NCI-H146 treated with DMSO at 0.1 percent for 48 hours (cell line): Measurements from ENCODE around the gene ADAMTSL5.

Experiments
- DNase-seq: peaks from one replicate; lab custom pipeline; 2025; ENCODE audit not compliant: unreplicated experiment; lab: John Stamatoyannopoulos, UW

The ADAMTSL5 gene

DNA sequence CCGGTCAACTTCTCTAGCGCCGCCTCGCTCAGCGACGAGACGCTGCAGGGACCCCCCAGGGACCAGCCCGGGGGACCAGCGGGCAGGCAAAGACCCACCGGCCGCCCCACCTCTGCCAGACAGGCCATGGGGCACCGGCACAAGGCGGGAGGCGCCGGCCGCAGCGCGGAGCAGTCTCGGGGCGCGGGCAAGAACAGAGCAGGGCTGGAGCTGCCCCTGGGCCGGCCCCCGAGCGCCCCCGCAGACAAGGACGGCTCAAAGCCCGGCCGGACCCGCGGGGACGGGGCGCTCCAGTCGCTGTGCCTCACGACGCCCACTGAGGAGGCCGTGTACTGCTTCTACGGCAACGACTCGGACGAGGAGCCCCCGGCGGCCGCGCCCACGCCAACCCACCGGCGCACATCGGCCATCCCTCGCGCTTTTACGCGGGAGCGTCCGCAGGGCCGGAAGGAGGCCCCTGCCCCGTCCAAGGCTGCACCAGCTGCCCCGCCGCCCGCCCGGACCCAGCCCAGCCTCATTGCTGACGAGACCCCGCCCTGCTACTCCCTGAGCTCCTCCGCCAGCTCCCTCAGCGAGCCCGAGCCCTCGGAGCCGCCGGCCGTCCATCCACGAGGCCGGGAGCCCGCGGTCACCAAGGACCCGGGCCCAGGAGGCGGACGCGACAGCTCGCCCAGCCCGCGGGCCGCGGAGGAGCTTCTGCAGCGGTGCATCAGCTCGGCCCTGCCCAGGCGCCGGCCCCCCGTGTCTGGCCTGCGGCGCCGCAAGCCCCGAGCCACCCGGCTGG lies 45.1 kb downstream of the ADAMTSL5 start:
- DNase-seq, result no peak

DNA sequence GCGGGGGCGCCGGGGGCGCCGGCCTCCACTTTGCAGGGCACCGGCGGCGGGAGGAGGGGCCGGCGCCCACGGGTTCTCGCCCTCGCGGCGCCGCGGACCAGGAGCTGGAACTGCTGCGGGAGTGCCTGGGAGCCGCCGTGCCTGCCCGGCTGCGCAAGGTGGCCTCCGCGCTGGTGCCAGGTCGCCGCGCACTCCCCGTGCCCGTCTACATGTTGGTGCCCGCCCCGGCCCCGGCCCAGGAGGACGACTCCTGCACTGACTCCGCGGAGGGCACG lies 45.7 kb downstream of the ADAMTSL5 start:
- no peak for DNase-seq

DNA sequence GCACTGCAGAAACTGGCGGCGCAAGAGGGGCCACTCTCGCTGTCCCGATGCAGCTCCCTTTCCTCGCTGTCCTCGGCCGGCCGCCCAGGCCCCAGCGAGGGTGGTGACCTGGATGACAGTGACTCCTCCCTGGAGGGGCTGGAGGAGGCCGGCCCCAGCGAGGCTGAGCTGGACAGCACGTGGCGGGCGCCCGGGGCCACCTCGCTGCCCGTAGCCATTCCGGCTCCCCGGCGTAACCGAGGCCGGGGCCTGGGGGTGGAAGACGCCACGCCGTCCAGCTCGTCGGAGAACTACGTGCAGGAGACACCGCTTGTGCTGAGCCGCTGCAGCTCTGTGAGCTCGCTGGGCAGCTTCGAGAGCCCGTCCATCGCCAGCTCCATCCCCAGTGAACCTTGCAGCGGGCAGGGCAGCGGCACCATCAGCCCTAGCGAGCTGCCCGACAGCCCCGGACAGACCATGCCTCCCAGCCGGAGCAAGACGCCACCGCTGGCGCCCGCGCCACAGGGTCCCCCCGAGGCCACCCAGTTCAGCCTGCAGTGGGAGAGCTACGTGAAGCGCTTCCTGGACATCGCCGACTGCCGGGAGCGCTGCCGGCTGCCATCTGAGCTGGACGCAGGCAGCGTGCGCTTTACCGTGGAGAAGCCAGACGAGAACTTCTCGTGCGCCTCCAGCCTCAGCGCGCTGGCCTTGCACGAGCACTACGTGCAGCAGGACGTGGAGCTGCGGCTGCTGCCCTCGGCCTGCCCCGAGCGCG lies 46.2 kb downstream of the ADAMTSL5 start:
- DNase-seq, result no peak

- DNase-seq, result no peak
Measured at GRCh38 chr19:1466018-1466460, 46.8 kb downstream of the ADAMTSL5 start.

DNA sequence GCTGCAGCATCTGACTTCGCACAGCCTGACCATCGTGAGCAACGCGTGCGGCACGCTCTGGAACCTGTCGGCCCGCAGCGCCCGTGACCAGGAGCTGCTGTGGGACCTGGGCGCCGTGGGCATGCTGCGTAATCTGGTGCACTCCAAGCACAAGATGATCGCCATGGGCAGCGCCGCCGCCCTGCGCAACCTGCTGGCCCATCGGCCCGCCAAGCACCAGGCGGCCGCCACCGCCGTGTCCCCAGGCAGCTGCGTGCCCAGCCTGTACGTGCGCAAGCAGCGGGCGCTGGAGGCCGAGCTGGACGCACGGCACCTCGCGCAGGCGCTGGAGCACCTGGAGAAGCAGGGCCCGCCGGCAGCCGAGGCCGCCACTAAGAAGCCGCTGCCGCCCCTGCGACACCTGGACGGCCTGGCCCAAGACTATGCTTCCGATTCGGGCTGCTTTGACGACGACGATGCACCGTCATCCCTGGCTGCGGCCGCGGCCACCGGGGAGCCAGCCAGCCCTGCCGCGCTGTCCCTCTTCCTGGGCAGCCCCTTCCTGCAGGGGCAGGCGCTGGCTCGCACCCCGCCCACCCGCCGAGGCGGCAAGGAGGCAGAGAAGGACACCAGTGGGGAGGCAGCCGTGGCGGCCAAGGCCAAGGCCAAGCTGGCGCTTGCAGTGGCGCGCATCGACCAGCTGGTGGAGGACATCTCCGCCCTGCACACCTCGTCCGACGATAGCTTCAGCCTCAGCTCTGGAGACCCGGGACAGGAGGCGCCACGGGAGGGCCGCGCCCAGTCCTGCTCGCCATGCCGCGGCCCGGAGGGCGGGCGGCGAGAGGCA lies 47.4 kb downstream of the ADAMTSL5 start:
- DNase-seq, result no peak

GRCh38 chr19:1461862-1462261 lies 51.0 kb downstream of the ADAMTSL5 start:
- DNase-seq, result no peak

DNA sequence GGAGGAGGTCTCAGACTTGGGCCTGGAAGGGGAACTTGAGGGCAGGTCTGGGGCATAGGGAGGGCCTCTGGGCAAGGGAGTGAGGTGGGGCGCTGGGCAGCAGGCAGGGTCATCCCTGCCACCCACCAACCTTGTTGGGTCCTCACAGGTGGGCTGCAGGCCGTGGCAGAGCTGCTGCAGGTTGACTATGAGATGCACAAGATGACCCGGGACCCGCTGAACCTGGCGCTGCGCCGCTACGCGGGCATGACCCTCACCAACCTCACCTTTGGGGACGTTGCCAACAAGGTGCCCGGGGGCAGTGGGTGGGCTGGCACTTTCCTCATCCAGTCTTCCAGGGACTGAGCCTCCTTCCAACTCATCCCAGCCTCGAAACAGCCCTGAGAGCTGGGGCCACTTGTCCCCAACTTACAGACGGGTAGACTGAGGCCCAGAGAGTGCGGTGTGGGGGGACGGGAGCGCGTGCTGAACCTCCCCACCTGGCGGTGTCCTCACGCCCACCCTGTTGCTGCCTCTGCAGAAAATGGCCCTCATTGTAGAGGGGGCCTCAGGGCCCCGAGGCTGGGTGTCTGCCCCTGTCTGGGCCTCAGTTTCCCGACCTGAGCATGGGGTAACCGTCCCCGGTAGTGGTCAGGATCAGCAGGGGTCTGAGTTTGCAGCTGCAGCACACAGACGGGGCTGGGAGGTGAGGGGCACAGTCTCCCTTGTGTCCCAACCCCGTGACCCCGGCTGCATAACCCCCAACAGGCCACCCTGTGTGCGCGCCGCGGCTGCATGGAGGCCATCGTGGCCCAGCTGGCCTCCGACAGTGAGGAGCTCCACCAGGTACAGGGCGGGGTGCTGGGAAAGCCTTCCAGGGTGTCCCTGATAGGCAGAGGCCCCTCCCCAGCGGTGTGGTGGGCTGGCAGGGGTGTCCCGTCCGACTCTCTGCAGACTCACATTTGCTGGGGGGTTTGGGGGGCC lies 52.5 kb downstream of the ADAMTSL5 start:
- DNase-seq, result no peak

GRCh38 chr19:1459479-1459878 lies 53.3 kb downstream of the ADAMTSL5 start:
- DNase-seq, result no peak

DNA sequence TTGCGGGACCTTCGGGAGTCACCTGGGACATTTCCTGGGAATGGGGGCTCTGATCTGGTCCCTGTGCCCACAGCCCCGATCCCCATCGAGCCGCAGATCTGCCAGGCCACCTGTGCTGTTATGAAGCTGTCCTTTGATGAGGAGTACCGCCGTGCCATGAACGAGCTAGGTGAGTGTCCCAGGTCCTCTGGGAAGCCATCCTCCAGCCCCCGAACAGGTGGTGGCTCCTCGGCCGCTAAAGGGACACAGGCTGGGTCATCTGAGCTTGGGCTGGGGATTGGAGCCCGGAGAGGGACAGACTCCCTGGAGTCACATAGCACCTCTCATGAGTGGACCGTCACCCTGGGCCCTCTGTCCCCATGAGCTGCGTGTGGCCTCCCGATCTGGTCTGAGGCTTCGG lies 54.9 kb downstream of the ADAMTSL5 start:
- DNase-seq, result no peak

DNA sequence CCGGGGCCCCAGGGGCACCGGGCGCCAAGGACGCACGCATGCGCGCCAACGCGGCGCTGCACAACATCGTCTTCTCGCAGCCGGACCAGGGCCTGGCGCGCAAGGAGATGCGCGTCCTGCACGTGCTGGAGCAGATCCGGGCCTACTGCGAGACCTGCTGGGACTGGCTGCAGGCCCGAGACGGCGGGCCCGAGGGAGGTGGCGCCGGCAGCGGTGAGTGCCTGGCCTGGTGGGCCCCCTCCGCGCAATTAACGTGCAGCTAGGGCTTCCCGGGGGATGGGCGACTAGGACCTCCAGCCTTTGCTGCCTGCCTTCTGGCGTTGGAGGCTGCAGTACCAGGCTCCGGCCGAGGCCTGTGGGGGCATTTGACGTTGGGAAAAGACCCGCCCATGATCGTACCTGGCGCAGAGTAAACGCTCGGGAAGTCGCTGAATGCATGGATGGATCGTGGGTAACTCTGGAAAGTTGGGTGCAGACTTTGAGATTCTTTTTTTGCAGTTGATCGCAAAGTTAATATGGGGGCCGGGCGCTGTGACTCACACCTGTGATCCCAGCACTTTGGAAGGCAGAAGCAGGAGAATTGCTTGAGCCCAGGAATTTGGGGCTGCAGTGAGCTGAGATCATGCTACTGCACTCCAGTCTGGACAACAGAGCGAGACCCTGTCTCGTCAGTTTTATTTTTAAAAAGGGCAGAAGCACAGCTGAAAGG lies 55.6 kb downstream of the ADAMTSL5 start:
- no peak for DNase-seq

GRCh38 chr19:1456121-1456900 lies 56.5 kb downstream of the ADAMTSL5 start:
- DNase-seq, result no peak

DNA sequence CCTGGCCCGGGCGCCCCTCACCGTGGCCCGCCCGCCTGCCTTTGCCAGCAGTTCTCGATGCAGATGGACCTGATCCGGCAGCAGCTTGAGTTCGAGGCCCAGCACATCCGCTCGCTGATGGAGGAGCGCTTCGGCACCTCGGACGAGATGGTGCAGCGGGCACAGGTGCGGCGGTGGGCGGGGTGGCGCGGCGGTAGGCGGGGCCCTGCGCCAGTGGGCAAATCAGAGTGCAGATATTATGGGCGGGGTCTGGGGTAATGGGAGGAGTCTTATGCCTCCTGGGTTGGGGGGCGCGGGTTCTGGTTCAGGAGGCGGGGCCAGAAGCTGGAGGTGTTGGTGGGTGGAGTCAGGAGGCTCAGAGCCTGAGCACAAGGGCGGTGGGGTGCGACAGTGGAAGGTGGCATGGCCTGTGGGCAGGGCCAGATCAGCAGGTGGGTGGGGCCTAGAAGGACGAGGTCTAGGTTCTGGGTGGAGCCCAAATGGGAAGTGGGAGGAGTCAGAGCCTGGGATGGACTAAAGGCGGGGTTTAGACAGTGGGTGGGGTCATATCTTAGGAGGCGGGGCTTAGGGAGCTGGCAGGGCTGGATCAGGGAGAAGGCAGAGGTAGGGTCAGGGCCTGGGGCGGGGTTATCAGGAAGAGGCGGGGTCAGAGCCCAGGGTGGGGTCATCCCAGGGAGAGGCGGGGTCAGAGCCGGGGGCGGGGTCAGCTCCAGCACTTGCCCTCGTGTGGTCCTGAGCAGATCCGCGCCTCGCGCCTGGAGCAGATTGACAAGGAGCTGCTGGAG lies 57.3 kb downstream of the ADAMTSL5 start:
- no peak for DNase-seq
